T-helper 1 cell treated with Interleukin-12 subunit alpha and Interleukin-12 subunit beta and Interleukin-4 antibody, amounts not matched to agents 30 μg/mL and 1 μg/mL, for 36 hours (primary cell): Measurements from ENCODE around the gene CERKL.
A peak's percentile ranks its signal among the peaks of the same experiment; 100 is the strongest.
"Not testable (repeated sequence)": the region's sequence is repeated elsewhere in the genome, so short reads cannot be mapped to it uniquely, and the experiment has no call there.

Source experiments
- H3K27ac Mint-ChIP-seq: one replicate; pipeline ENCODE4 v1.8.0; 2021; ENCODE audit warnings: mild to moderate bottlenecking, mixed read lengths
- H3K27me3 Mint-ChIP-seq: one replicate; pipeline ENCODE4 v1.8.0; 2021; ENCODE audit warnings: low read depth, mixed read lengths
- H3K36me3 Mint-ChIP-seq: one replicate; pipeline ENCODE4 v1.8.0; 2021; ENCODE audit warnings: low read depth, mixed read lengths
- H3K4me1 Mint-ChIP-seq: one replicate; pipeline ENCODE4 v1.8.0; 2021; ENCODE audit warnings: low read depth, mixed read lengths
- H3K4me3 Mint-ChIP-seq: one replicate; pipeline ENCODE4 v1.8.0; 2021; ENCODE audit warnings: mild to moderate bottlenecking, moderate library complexity, mixed read lengths
- H3K9me3 Mint-ChIP-seq: one replicate; pipeline ENCODE4 v1.8.0; 2021; ENCODE audit warnings: mixed read lengths

Gene CERKL

GRCh38 chr2:181656450-181657291 is at the start of gene CERKL:
CERKL (minus strand) TSS chr2:181657105; CDS start chr2:181657006, 99 bp downstream.
- Mint-ChIP-seq H3K36me3 (no peaks in the 10 kb centered on the region), H3K9me3 (no peaks in the 10 kb centered on the region), H3K4me3 (peak within 1 kb of the TSS; percentile 75), H3K4me1 (peaks cover 9% of the 10 kb centered on the region), H3K27ac (no peak within 1 kb of the TSS), H3K27me3 (peaks cover 66% of the 10 kb centered on the region)

- H3K4me1 Mint-ChIP-seq, H3K27ac Mint-ChIP-seq, H3K4me3 Mint-ChIP-seq, H3K36me3 Mint-ChIP-seq: not testable (repeated sequence)
- H3K27me3 Mint-ChIP-seq: peaks cover 16% of the 10 kb centered on the region
- H3K9me3 Mint-ChIP-seq: peaks cover 14% of the 10 kb centered on the region
Observed at GRCh38 chr2:181702519-181702918, 45.6 kb upstream of the CERKL start.

- no peaks in the 10 kb centered on the region for H3K36me3 Mint-ChIP-seq
- H3K4me3 Mint-ChIP-seq: no peak overlapping the region
- H3K27me3 Mint-ChIP-seq: peaks cover 40% of the 10 kb centered on the region
- H3K9me3 Mint-ChIP-seq: peaks cover 11% of the 10 kb centered on the region
- H3K27ac Mint-ChIP-seq: no peak overlapping the region
- no peaks in the 10 kb centered on the region for H3K4me1 Mint-ChIP-seq
Observed at GRCh38 chr2:181698223-181698622, 41.3 kb upstream of the CERKL start.

GRCh38 chr2:181697571-181697970 is 40.7 kb upstream of the CERKL start:
- peaks cover 45% of the 10 kb centered on the region for H3K27me3 Mint-ChIP-seq
- H3K4me3 Mint-ChIP-seq: no peak overlapping the region
- no peaks in the 10 kb centered on the region for H3K36me3 Mint-ChIP-seq
- H3K9me3 Mint-ChIP-seq: peaks cover 5% of the 10 kb centered on the region
- H3K27ac Mint-ChIP-seq: no peak overlapping the region
- H3K4me1 Mint-ChIP-seq: no peaks in the 10 kb centered on the region

- Mint-ChIP-seq H3K9me3 (peaks cover under 1% of the 10 kb centered on the region), H3K27me3 (peaks cover 47% of the 10 kb centered on the region), H3K36me3 (no peaks in the 10 kb centered on the region)
Observed at GRCh38 chr2:181697126-181697525, 40.2 kb upstream of the CERKL start.

GRCh38 chr2:181694271-181694670 is 37.4 kb upstream of the CERKL start:
- no peak overlapping the region for H3K4me3 Mint-ChIP-seq
- no peak overlapping the region for H3K27ac Mint-ChIP-seq
- no peaks in the 10 kb centered on the region for H3K9me3 Mint-ChIP-seq
- H3K27me3 Mint-ChIP-seq: peaks cover 47% of the 10 kb centered on the region
- H3K4me1 Mint-ChIP-seq: no peaks in the 10 kb centered on the region
- H3K36me3 Mint-ChIP-seq: no peaks in the 10 kb centered on the region

More at GRCh38 chr2:181697126-181697525, 40.2 kb upstream of the CERKL start:
- no peak overlapping the region for H3K4me3 Mint-ChIP-seq
- H3K4me1 Mint-ChIP-seq: no peaks in the 10 kb centered on the region
- no peak overlapping the region for H3K27ac Mint-ChIP-seq

- Mint-ChIP-seq H3K9me3 (no peaks in the 10 kb centered on the region), H3K4me3 (no peak overlapping the region), H3K36me3 (no peaks in the 10 kb centered on the region), H3K4me1 (no peaks in the 10 kb centered on the region), H3K27me3 (peaks cover 54% of the 10 kb centered on the region), H3K27ac (no peak overlapping the region)
Observed at GRCh38 chr2:181690860-181691259, 34.0 kb upstream of the CERKL start.

- Mint-ChIP-seq H3K4me3 (no peak overlapping the region), H3K4me1 (peaks cover 16% of the 10 kb centered on the region), H3K36me3 (peaks cover 6% of the 10 kb centered on the region), H3K27me3 (peaks cover 75% of the 10 kb centered on the region), H3K27ac (no peak overlapping the region), H3K9me3 (no peaks in the 10 kb centered on the region)
Observed at GRCh38 chr2:181686576-181687185, 29.8 kb upstream of the CERKL start.

GRCh38 chr2:181685150-181685688 is 28.3 kb upstream of the CERKL start:
- H3K27me3 Mint-ChIP-seq: peaks cover 90% of the 10 kb centered on the region
- H3K36me3 Mint-ChIP-seq: peaks cover 8% of the 10 kb centered on the region
- no peak overlapping the region for H3K27ac Mint-ChIP-seq
- peaks cover 26% of the 10 kb centered on the region for H3K4me1 Mint-ChIP-seq
- H3K9me3 Mint-ChIP-seq: no peaks in the 10 kb centered on the region
- no peak overlapping the region for H3K4me3 Mint-ChIP-seq

GRCh38 chr2:181684454-181685149 is 27.7 kb upstream of the CERKL start:
- peaks cover 26% of the 10 kb centered on the region for H3K4me1 Mint-ChIP-seq
- H3K4me3 Mint-ChIP-seq: no peak overlapping the region
- peaks cover 93% of the 10 kb centered on the region for H3K27me3 Mint-ChIP-seq
- peaks cover 8% of the 10 kb centered on the region for H3K36me3 Mint-ChIP-seq
- H3K9me3 Mint-ChIP-seq: no peaks in the 10 kb centered on the region
- H3K27ac Mint-ChIP-seq: peak overlapping the region; percentile 45

- H3K36me3 Mint-ChIP-seq: peaks cover 8% of the 10 kb centered on the region
- H3K9me3 Mint-ChIP-seq: peaks cover 6% of the 10 kb centered on the region
- peaks cover 26% of the 10 kb centered on the region for H3K4me1 Mint-ChIP-seq
- no peak overlapping the region for H3K4me3 Mint-ChIP-seq
- H3K27me3 Mint-ChIP-seq: peaks cover 93% of the 10 kb centered on the region
- peak overlapping the region; percentile 45 for H3K27ac Mint-ChIP-seq
Observed at GRCh38 chr2:181683518-181684453, 26.9 kb upstream of the CERKL start.

- Mint-ChIP-seq H3K9me3 (peaks cover 9% of the 10 kb centered on the region), H3K36me3 (peaks cover 10% of the 10 kb centered on the region), H3K27me3 (peaks cover 98% of the 10 kb centered on the region), H3K27ac (peak overlapping the region; percentile 11), H3K4me1 (peaks cover 30% of the 10 kb centered on the region), H3K4me3 (peak overlapping the region; percentile 9)
Observed at GRCh38 chr2:181682795-181683517, 26.1 kb upstream of the CERKL start.
